Tibial nerve (tissue), 4 donors: ENCODE results near the gene LRP8. TPM values are rescaled to one million over a fixed set of nuclear protein-coding genes. Genes with fewer than 3 reads are reported as not detected.

Source experiments
- DNase-seq, 2 donors: peaks; one replicate each; pipeline ENCODE4 v3.0.0-alpha.2; 2019; ENCODE audit warnings: low spot score in 2 of 2
- H3K27ac ChIP-seq, 4 donors: fragments of 200-600 bp; sonication (generic) in 3 of 4; one replicate each; pipeline ENCODE4 v1.5.1; 2017 to 2019; ENCODE audit warnings: mild to moderate bottlenecking in 1 of 4
- H3K27me3 ChIP-seq, 2 donors: fragments of 200-600 bp; sonication (generic) in 1 of 2; one replicate each; pipeline versions ENCODE4 v1.5.1 to v1.6.0; 2017 to 2019
- H3K36me3 ChIP-seq, 3 donors: fragments of 200-600 bp; sonication (generic); one replicate each; pipeline ENCODE4 v1.5.1; 2018 to 2019
- H3K4me1 ChIP-seq, 4 donors: fragments of 200-600 bp; sonication (generic) in 3 of 4; one replicate each; pipeline ENCODE4 v1.5.1; 2017 to 2019
- H3K4me3 ChIP-seq, 4 donors: fragments of 200-600 bp; sonication (generic) in 3 of 4; one replicate each; pipeline ENCODE4 v1.5.1; 2017 to 2019; ENCODE audit warnings: mild to moderate bottlenecking in 1 of 4, moderate library complexity in 1 of 4
- H3K9me3 ChIP-seq, 4 donors: fragments of 200-600 bp; sonication (generic) in 3 of 4; one replicate each; pipeline ENCODE4 v1.5.1; 2017 to 2019
- CTCF ChIP-seq, 5 experiments: fragments of 200-600 bp in 3 of 5; fragments of 450-650 bp in 2 of 5; sonication (generic) in 3 of 5; IDR thresholded peaks; one replicate each; pipeline ENCODE4 v1.5.1; 2016 to 2019; ENCODE audit warnings: antibody characterized with exemption in 5 of 5, mild to moderate bottlenecking in 3 of 5, moderate library complexity in 2 of 5
- EP300 ChIP-seq, 2 donors: sonication (generic); formaldehyde crosslinking; IDR thresholded peaks; one replicate each; pipeline ENCODE4 v1.6.1; 2017; ENCODE audit warnings: antibody characterized with exemption in 2 of 2, mild to moderate bottlenecking in 1 of 2
- POLR2A ChIP-seq, 2 donors: fragments of 450-650 bp; IDR thresholded peaks; one replicate each; pipeline ENCODE4 v1.6.1; 2017; ENCODE audit warnings: antibody characterized with exemption in 2 of 2, mild to moderate bottlenecking in 2 of 2, moderate library complexity in 2 of 2
- WGBS, 2 donors: methylation state at CpG; one replicate each; pipeline ENCODE4 v1.1.5; 2018; 5-methylcytosine and 5-hydroxymethylcytosine counted together
- total RNA-seq, 4 donors: library from RNA; depleted of rRNA; stranded (reverse); fragments of >200 nt; gene quantifications; one replicate each; pipeline ENCODE4 v1.1.0, GENCODE V29; 2016

LRP8 gene
- total RNA-seq, 4 donors from 2014 or later = 2.2 to 15.0 (median 2.5) TPM

- WGBS, 2 donors = 89 to 96% methylated on average over 2 of the region's 2 CpGs
- TF ChIP-seq EP300 (IDR thresholded peaks at IDR 0.05) = no peak
- TF ChIP-seq CTCF (IDR thresholded peaks at IDR 0.05) = no peak
- no peak for TF ChIP-seq POLR2A (IDR thresholded peaks at IDR 0.05)
- Histone ChIP-seq H3K27ac (no peak overlapping the region), H3K4me1 (peaks cover 0 to 17% (median 15%) of the 10 kb centered on the region in 4 donors), H3K9me3 (no peaks in the 10 kb centered on the region), H3K27me3 (no peaks in the 10 kb centered on the region), H3K36me3 (no peaks in the 10 kb centered on the region), H3K4me3 (no peak overlapping the region)
- DNase-seq = no peak
Observed at GRCh38 chr1:53241828-53242227, 86.0 kb downstream of the LRP8 start.

DNA sequence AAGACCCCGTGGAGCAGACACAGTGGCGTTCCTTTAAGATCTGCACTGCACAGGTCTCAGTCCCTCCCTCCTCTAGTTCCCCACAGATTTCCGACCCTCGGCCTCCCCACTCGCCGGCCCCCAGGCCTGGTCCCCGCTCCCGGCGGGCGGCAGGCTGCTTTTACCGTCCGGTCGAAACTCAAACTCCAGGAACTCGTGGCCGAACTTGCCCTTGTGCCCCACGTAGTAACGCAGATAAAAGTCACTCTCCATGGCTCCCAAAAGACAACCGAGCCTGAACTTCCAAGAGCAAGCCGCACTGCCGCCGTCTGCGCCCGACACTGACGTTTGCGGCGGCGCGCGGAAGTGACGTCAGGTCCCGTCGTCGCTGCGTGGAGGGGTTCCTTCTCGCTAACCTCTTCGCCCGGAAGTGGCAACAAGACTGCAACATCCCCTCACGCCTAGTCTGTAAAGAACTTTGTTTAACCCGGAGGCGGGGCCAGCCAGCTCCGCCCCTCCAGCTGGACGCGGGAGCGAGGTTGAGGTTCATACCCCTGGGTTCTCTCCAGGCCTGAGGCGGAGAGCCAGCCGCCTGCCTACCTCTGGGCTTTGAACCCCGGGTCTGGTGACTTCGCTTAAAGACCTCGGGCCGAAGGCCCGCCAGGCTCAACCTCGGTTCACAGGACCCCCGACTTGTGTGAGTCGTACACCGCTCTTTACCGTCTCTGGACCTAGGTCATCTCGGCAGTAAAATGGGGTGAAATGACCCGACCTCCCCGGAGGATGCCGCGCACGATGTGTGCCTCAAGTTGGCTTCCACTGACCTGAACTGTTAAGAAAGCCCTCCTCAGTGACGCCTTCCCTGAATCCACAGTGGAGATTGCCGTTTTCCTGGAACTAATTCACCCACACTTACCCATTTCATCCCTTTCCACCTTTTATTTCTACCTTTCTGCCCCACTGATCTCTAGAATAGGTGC lies 89.4 kb downstream of the LRP8 start, which contains the start of gene MAGOH:
Gene MAGOH (minus strand): TSS at position 322 of the 959 bp plus-strand sequence. CDS start 70 bp downstream, at position 252.
- Histone ChIP-seq H3K36me3 (peaks cover 0 to 27% (median 12%) of the 10 kb centered on the region in 3 donors), H3K27me3 (no peaks in the 10 kb centered on the region), H3K27ac (peak within 1 kb of the TSS; percentile 36 to 84 (median 82)), H3K4me1 (peaks cover 0 to 34% (median 25%) of the 10 kb centered on the region in 4 donors), H3K9me3 (no peaks in the 10 kb centered on the region), H3K4me3 (peak within 1 kb of the TSS; percentile 82 to 99 (median 90))
- 4 to 6% methylated on average over 55 to 58 of the region's 64 CpGs for WGBS, 2 donors
- DNase-seq = peak; percentile 74 to 89
- TF ChIP-seq EP300 (IDR thresholded peaks at IDR 0.05) (peak; percentile 90 to 97), POLR2A (IDR thresholded peaks at IDR 0.05) (peak in 1 of 2 donors; percentile 72), CTCF (IDR thresholded peaks at IDR 0.05) (peak in 2 of 5 experiments; percentile 33 to 51)

DNA sequence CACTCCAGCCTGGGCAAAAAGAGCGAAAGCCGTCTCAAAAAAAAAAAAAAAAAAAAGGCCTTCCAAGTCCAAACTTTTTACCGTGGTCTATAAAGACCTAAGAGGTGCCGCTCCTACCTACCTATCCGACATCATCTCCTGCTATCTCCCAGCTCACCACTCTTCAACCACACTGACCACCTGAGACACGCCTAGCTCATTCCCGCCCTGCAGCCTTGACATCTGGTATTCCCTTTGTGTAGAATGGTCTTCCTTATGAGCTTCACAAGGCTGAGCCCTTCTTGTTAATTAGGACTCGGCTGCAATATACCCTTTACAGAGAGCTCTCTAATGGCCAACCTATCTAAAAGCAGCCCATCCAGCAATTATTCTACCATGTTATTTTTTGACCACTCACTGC lies 90.2 kb downstream of the LRP8 start:
- H3K9me3 ChIP-seq = no peaks in the 10 kb centered on the region
- H3K27me3 ChIP-seq = no peaks in the 10 kb centered on the region
- H3K36me3 ChIP-seq = peaks cover 0 to 35% (median 18%) of the 10 kb centered on the region in 3 donors
- H3K27ac ChIP-seq = peak overlapping the region; percentile 36 to 84 (median 82)
- no peak for DNase-seq
- peak overlapping the region; percentile 82 to 99 (median 90) for H3K4me3 ChIP-seq
- WGBS, 2 donors = 38 to 41% methylated on average over 8 of the region's 8 CpGs
- peaks cover 0 to 34% (median 25%) of the 10 kb centered on the region in 4 donors for H3K4me1 ChIP-seq
- no peak for TF ChIP-seq CTCF (IDR thresholded peaks at IDR 0.05)
- TF ChIP-seq POLR2A (IDR thresholded peaks at IDR 0.05) = no peak
- TF ChIP-seq EP300 (IDR thresholded peaks at IDR 0.05) = no peak

DNA sequence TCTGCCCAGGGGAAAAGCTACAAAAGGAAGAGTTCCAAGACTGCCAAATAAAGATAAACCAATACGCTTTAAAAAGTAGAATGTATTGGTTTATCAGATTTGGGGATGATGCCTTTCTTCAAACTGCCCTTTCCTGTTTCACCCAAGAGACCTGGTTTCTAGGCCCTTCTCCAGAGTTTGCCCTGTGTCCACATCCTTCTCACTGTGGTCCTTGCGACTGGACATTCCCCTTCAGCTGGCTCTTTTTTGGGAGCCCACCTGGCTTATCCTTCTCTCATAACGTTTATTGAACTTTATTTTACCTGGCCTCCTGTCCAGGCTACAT lies 106.9 kb downstream of the LRP8 start:
- H3K27ac ChIP-seq = peak overlapping the region; percentile 93 to 99 (median 96)
- peaks cover 0 to 33% (median 0%) of the 10 kb centered on the region in 3 donors for H3K36me3 ChIP-seq
- no peak for DNase-seq
- peaks cover 0 to 26% (median 6%) of the 10 kb centered on the region in 4 donors for H3K4me1 ChIP-seq
- H3K9me3 ChIP-seq = no peaks in the 10 kb centered on the region
- peak overlapping the region; percentile 65 to 95 (median 85) for H3K4me3 ChIP-seq
- WGBS, 2 donors = 39 to 43% methylated on average over 3 of the region's 3 CpGs
- H3K27me3 ChIP-seq = no peaks in the 10 kb centered on the region
- TF ChIP-seq CTCF (IDR thresholded peaks at IDR 0.05) (no peak), POLR2A (IDR thresholded peaks at IDR 0.05) (no peak), EP300 (IDR thresholded peaks at IDR 0.05) (no peak)
